Mesothelial cell of epicardium (in vitro differentiated cells): ENCODE data around the gene DICER1. TPM values are rescaled to one million over a fixed set of nuclear protein-coding genes. Genes with fewer than 3 reads are reported as not detected.

ENCODE experiments used
- DNase-seq, 2 experiments: peaks; one replicate each; pipeline ENCODE4 v3.0.0; 2021; ENCODE audit warnings: low spot score in 2 of 2; ENCODE audit not compliant: unreplicated experiment in 2 of 2
- H3K27ac Mint-ChIP-seq: 2 replicates; pipeline ENCODE4 v1.8.0; 2021; ENCODE audit warnings: mixed read lengths
- H3K27me3 Mint-ChIP-seq: 2 replicates; pipeline ENCODE4 v1.8.0; 2021; ENCODE audit warnings: low read depth, mixed read lengths
- H3K36me3 Mint-ChIP-seq: 2 replicates; pipeline ENCODE4 v1.8.0; 2021; ENCODE audit warnings: mixed read lengths
- H3K4me1 Mint-ChIP-seq: 2 replicates; pipeline ENCODE4 v1.8.0; 2021; ENCODE audit warnings: mixed read lengths
- H3K4me3 Mint-ChIP-seq: 2 replicates; pipeline ENCODE4 v1.8.0; 2021; ENCODE audit warnings: mild to moderate bottlenecking, moderate library complexity, mixed read lengths
- H3K9me3 Mint-ChIP-seq: 2 replicates; pipeline ENCODE4 v1.8.0; 2021; ENCODE audit warnings: mixed read lengths
- total RNA-seq: library from RNA; stranded (reverse); gene quantifications from 3 replicates; pipeline ENCODE4 v1.2.1, GENCODE V29; 2021
- TF ChIP-seq, protein P1 (sequence below): fragments of 200-600 bp; sonication (generic); IDR thresholded peaks from one replicate; pipeline ENCODE4 v1.5.0; 2021; ENCODE audit warnings: antibody characterized with exemption; ENCODE audit not compliant: unreplicated experiment

Gene DICER1
- total RNA-seq, 1 donor from 2014 or later, result 148 TPM

DNA sequence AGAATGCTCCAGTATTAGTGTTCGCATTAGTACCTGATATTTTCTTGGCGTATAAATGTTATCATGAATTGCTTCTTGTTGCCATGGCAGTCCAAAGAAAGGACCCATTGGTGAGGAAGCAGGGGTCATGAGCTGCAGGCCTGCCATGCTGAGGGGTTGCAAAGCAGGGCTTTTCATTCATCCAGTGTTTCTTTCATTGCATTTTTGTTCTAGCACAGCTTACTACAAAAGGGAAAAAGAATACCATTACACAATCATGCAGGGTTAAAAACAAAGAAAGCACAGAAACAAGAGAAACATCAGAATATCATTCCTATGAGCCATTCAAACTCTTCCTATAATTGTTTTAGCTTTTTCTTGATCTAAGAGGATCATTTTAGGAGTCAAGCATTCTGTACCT, 24.0 kb downstream of the DICER1 start:
- H3K36me3 Mint-ChIP-seq, result peaks cover 14% of the 10 kb centered on the region
- H3K4me3 Mint-ChIP-seq, result no peak overlapping the region
- no peaks in the 10 kb centered on the region for H3K9me3 Mint-ChIP-seq
- H3K4me1 Mint-ChIP-seq, result peaks cover 20% of the 10 kb centered on the region
- TF ChIP-seq, protein P1, sequence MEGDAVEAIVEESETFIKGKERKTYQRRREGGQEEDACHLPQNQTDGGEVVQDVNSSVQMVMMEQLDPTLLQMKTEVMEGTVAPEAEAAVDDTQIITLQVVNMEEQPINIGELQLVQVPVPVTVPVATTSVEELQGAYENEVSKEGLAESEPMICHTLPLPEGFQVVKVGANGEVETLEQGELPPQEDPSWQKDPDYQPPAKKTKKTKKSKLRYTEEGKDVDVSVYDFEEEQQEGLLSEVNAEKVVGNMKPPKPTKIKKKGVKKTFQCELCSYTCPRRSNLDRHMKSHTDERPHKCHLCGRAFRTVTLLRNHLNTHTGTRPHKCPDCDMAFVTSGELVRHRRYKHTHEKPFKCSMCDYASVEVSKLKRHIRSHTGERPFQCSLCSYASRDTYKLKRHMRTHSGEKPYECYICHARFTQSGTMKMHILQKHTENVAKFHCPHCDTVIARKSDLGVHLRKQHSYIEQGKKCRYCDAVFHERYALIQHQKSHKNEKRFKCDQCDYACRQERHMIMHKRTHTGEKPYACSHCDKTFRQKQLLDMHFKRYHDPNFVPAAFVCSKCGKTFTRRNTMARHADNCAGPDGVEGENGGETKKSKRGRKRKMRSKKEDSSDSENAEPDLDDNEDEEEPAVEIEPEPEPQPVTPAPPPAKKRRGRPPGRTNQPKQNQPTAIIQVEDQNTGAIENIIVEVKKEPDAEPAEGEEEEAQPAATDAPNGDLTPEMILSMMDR, result no peak
- no peaks in the 10 kb centered on the region for H3K27me3 Mint-ChIP-seq
- no peak for DNase-seq
- peak overlapping the region; percentile 49 for H3K27ac Mint-ChIP-seq

DNA sequence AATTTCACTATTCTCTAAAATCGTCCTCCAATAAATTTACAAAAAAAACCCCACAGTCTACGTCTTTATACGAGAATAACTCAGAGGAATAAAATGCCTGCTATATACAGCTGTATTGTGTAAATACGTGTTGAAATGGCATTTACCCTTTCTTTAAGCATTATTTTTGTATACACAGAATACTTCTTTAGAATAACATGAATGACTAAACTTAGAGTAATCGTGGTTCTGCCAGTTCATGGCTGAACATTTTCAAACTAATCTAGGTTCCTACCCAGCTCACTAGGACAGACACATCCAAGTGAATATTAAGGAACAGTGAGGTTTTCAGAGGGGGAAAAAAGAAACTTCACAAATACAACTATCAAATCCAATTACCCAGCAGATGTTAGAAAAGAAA, 24.6 kb downstream of the DICER1 start:
- no peak overlapping the region for H3K27ac Mint-ChIP-seq
- no peaks in the 10 kb centered on the region for H3K9me3 Mint-ChIP-seq
- no peak for DNase-seq

DNA sequence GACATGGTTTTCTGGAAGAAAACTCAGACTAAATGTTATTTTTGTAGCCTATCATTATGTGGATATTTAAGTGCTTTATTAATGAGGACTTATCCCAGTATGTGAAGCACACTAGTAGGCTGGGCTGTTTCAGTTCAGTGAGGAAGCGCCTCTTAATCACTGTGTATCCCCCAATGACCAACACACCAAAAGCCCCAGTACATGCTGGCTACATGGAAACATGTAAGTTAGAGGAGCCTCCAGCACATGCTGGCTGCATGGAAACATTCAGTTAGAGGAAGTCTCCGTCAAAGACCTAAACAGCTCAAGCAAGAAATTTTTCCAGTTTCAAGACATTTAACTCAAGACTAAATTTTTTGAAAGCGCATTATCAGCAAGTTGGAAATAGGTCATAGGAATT, 26.8 kb downstream of the DICER1 start:
- no peak overlapping the region for H3K4me3 Mint-ChIP-seq
- peaks cover 23% of the 10 kb centered on the region for H3K36me3 Mint-ChIP-seq
- H3K27me3 Mint-ChIP-seq, result no peaks in the 10 kb centered on the region
- TF ChIP-seq, protein P1, result no peak
- H3K4me1 Mint-ChIP-seq, result peaks cover 7% of the 10 kb centered on the region
- DNase-seq, result no peak
- no peaks in the 10 kb centered on the region for H3K9me3 Mint-ChIP-seq
- no peak overlapping the region for H3K27ac Mint-ChIP-seq

More for the DNA sequence above, 24.6 kb downstream of the DICER1 start:
- no peak overlapping the region for H3K4me3 Mint-ChIP-seq
- peaks cover 14% of the 10 kb centered on the region for H3K36me3 Mint-ChIP-seq
- no peaks in the 10 kb centered on the region for H3K27me3 Mint-ChIP-seq
- TF ChIP-seq, protein P1, result no peak
- H3K4me1 Mint-ChIP-seq, result peaks cover 16% of the 10 kb centered on the region

DNA sequence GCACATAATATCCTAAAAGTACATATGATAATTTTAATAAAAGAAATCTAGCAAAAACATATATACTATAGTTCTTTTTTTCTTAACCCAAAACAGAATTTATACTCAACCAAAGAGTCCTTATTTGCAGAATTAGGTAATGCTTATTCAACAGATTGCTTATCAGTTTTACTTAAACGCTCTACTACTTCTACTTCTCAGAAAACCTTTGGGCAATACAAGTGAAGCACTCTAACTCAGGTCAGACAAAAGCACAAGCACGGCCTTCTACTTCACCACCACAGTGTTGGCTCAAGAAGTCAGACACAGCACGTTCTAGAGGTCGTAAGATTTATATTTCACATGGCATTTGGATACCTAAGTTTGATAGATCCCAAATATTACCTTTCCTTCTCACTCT, 29.2 kb downstream of the DICER1 start:
- H3K4me1 Mint-ChIP-seq, result no peaks in the 10 kb centered on the region
- no peak overlapping the region for H3K27ac Mint-ChIP-seq
- no peaks in the 10 kb centered on the region for H3K9me3 Mint-ChIP-seq
- no peaks in the 10 kb centered on the region for H3K27me3 Mint-ChIP-seq
- no peak overlapping the region for H3K4me3 Mint-ChIP-seq
- DNase-seq, result no peak
- TF ChIP-seq, protein P1, result no peak
- H3K36me3 Mint-ChIP-seq, result peaks cover 42% of the 10 kb centered on the region

DNA sequence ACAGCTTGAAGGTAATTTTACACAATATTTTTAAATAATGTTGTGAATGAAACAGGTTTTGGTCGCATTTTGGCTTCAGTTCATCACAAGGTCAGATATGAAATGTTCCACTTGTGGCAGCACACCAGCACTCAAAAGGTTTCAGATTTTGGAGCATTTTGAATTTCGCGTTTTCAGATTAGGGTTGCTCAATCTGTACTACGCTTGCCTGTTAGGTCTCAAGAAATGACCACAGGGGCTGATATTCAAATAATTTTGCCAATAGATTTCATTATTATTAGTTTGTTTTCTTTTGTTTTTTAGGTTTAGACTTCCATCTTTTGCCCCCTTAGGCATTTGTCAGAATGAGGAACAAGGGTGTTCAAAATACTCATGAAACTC, 29.8 kb downstream of the DICER1 start:
- no peak for DNase-seq
- no peak overlapping the region for H3K27ac Mint-ChIP-seq
- peaks cover 46% of the 10 kb centered on the region for H3K36me3 Mint-ChIP-seq
- TF ChIP-seq, protein P1, result no peak
- no peaks in the 10 kb centered on the region for H3K9me3 Mint-ChIP-seq
- peaks cover 2% of the 10 kb centered on the region for H3K4me1 Mint-ChIP-seq
- no peak overlapping the region for H3K4me3 Mint-ChIP-seq
- no peaks in the 10 kb centered on the region for H3K27me3 Mint-ChIP-seq

DNA sequence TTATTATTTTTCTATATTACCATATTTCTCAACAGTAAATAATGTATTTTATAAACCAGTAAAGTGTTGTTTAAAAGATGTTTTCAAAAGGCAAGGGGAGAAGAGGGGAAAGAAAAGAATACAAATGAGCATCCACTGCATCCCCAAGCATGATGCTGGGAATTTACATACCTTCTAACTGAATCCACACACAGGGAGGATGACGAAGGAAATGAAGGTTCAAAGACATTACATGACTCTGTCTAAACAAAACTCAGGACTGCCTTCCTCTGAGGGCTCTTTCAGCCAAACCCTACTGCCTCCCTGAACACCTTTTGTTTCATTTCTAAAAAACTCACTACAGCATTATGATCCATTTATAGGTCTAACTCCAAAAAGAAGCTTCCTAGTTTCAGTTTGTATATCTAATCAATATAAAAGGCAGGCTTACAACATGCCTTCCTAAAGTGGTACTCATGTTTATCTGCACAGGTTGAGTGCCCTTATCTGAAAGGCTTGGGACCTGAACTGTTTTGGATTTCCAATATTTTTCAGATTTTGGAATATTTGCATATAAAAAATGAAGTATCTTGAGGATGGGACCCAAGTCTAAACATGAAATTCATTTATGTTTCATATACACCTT, 30.3 kb downstream of the DICER1 start:
- Mint-ChIP-seq H3K27me3 (no peaks in the 10 kb centered on the region), H3K36me3 (peaks cover 46% of the 10 kb centered on the region), H3K27ac (no peak overlapping the region), H3K9me3 (no peaks in the 10 kb centered on the region), H3K4me3 (no peak overlapping the region), H3K4me1 (peaks cover 7% of the 10 kb centered on the region)
- DNase-seq, result no peak
- TF ChIP-seq, protein P1, result no peak
